Fibroblast of peridontal ligament (primary cell): ENCODE results near the gene BCL3.
A peak's percentile ranks its signal among the peaks of the same experiment; 100 is the strongest.
"Not testable (repeated sequence)": the region's sequence is repeated elsewhere in the genome, so short reads cannot be mapped to it uniquely, and the experiment has no call there.

Experiments
- DNase-seq: peaks from one replicate; pipeline ENCODE4 v3.0.0-alpha.2; 2010; ENCODE audit errors: extremely low read depth

The BCL3 gene

DNA sequence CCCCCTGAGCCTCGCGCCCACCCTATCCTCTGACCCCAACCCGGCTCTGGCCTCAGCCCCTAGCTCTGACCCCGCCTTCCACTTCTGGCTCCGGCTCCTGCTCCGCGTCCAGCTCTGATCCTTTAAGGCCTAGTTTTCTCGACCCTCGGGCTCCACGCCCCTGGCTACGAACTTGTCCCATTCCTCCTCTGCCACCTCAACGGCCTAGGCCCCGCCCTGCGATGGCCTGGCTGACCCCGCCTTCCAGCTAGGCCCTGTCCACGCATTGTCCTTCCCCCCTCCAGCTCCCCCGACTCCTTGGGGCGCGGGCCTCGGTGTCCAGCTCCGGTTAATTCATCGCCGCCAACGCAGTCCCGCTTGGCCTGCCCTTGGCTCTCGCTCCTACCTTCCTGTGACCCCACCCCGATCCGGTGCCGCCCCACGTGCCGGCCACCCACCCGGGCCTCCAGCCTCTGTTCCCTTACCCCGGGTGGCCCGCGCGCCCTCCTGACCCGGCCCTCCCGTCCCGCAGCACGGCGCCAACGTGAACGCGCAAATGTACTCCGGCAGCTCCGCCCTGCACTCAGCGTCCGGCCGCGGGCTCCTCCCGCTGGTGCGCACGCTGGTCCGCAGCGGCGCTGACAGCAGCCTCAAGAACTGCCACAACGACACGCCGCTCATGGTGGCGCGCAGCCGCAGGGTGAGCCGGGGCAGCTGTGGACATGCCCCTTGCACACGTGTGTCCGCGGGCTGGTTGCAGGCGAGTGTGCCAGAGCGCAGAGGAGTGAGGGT is 9.4 kb downstream of the BCL3 start:
- DNase-seq: no peak

DNA sequence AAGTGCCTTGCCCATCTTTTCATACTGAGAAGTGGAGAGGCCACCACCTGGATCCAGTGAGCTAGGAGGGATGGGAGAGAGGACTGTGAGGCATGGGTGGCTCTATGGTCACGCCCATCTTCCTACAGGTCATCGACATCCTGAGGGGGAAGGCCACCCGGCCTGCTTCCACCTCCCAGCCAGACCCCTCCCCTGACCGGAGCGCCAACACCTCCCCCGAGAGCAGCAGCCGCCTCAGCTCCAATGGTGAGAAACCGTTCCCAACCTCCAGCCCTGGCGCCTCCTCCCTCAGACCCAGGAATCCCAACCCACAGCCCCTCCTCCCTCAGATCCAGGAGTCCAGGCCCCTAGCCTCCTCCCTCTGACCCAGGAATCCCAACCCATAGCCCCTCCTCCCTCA is 10.1 kb downstream of the BCL3 start:
- no peak for DNase-seq

- DNase-seq: no peak
These were observed 10.7 kb downstream of the BCL3 start for GRCh38 chr19:44759083-44759804.

- no peak for DNase-seq
These were observed 13.5 kb downstream of the BCL3 start for GRCh38 chr19:44762038-44762437.

- DNase-seq: no peak
These were observed 16.8 kb downstream of the BCL3 start for GRCh38 chr19:44765033-44765948.

DNA sequence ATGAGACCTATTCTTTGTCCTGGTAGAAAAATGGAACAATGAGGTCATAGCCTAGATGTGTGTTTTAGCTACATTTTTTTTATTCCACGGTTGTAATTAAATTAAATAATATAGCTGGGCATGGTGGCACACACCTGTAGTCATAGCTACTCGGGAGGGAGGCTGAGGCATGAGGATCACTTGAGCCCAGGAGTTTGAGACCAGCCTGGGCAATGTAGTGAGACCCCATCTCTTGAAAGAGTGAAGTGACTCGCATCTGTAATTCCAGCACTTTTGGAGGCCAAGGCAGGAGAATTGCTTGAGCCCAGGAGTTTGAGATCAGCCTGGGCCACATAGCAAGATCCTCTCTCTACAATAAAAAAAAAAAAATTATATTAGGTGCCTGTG is 17.4 kb downstream of the BCL3 start:
- no peak for DNase-seq

DNA sequence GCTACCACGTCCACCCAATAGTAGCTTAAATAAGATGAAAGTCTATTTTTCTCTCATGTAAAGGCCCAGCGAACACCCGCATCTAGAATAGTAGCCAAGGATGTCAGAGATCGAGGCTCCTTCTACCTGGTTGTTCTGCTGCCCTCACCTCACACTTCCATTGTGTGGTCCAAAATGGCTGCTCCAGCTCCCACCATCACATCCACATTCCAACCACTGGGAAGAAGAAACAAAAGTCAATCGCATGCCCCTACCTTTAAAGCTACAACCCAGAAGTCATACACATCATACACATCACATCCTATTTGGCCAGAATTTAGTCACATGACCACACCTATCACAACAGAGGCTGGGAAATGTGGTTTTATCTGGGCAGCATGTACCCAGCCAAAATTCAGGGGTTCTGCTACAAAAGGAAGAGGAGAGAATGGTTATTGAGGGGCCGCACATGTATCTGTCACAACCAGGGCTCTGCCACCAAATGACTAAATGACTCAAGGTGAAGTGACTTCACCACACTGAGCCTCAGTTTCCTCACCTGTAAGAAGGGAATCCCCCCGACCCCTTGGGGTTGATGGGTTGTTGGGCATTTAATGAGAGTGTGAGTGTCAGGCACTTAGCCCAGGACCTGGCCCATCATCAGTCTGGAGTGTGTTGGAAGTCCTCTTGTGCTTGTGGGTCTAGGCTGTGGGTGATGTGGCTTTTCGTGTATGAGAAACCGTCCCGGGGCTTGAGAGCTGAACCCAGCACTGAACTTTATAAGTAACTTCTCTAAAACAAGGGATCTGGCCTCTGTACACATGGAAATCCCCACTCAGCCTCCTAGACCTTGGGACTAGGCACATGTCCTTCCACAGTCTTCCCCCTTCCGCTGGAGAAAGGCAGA is 19.0 kb downstream of the BCL3 start:
- DNase-seq: no peak

- DNase-seq: peak; percentile 93
These were observed 22.2 kb downstream of the BCL3 start for GRCh38 chr19:44770550-44771257.

GRCh38 chr19:44772144-44772543 is 23.6 kb downstream of the BCL3 start:
- not testable (repeated sequence) for DNase-seq

GRCh38 chr19:44772959-44773358 is 24.5 kb downstream of the BCL3 start:
- DNase-seq: no peak

DNA sequence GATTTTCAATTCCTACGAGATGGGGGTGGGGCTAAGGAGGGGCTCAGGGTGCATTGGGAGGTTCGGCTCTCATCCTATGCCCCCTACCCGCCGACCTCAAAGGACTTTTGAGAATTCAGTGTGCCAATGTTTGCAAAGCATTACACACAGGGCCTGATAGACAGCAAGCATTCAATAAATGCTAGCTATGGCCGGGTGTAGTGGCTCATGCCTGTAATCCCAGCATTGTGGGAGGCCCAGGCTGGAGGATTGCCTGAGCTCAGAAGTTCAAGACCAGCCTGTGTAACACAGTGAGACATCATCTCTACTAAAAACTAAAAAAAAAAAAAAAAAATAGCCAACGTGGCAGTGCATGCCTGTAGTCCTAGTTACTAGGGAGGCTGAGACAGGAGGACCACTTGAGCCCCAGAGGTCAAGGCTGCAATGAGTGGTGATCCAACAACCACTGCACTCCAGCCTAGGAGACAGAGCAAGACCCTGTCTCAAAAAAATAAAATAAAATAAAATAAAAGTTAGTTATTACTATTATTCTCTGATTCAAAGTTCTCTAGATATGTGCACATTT is 27.2 kb downstream of the BCL3 start:
- no peak for DNase-seq

- no peak for DNase-seq
These were observed 28.0 kb downstream of the BCL3 start for GRCh38 chr19:44776402-44777096.

DNA sequence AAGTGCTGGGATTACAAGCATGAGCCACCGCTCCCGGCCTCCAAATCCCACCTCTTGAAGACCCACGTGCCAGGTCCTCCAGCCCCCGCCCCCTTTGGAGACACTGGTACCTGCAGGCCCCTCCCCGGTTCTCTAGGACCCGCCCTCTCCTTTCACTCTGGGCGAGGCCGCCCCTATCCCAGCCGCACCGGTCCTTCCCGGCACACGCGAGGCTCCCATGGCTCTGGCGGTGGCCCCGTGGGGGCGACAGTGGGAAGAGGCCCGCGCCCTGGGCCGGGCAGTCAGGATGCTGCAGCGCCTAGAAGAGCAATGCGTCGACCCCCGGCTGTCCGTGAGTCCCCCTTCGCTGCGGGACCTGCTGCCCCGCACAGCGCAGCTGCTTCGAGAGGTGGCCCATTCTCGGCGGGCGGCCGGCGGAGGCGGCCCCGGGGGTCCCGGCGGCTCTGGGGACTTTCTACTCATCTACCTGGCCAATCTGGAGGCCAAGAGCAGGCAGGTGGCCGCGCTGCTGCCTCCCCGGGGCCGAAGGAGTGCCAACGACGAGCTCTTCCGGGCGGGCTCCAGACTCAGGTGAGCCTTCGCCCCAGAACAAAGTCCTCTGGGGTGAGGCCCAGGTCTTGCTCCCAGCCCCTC is 29.3 kb downstream of the BCL3 start, which contains the start of gene CBLC:
Gene CBLC, plus strand, starts transcription at position 176 of the 633 bp plus-strand sequence. Its CDS starts 42 bp downstream, at position 218.
- no peak for DNase-seq

DNA sequence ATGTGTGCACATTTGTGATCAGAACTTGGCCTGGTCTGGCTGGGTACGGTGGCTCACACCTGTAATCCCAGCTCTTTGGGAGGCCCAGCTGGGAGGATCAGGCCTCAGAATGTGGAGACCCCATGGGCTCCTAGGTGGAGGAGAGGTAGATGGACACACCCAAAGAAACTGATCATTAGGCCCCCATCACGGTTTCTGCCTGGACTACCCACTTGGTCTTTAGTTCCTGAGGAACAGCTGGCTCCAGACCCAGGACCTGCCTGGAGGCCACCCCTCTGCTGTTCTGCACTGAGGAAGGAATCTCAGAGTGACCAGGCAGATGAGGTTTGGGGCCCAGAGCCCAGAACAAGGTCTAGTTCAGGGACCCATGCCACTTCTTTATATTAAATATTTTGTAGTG is 30.6 kb downstream of the BCL3 start:
- no peak for DNase-seq

GRCh38 chr19:44781694-44782093 is 33.2 kb downstream of the BCL3 start:
- not testable (repeated sequence) for DNase-seq

DNA sequence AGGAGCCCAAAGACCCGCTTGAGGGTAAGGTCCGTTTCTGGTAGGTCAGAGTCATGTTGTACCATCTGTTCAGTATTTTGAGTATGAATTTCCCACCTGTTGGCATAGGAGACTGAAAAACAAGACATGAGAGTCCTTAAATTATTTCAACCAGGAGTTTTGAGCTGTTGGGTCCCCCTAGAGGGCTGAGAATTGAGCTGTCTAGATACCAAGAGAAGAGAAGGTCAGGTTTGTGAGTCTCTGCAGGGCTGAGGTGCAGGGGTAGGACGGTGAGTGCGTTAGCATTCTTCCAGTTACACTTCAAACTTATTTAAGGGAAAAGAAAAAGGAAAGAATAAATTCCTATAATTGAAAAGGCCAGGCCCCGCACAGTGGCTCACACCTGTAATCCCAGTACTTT is 34.2 kb downstream of the BCL3 start:
- DNase-seq: no peak

GRCh38 chr19:44783545-44783944 is 35.0 kb downstream of the BCL3 start:
- no peak for DNase-seq

- DNase-seq: no peak
These were observed 36.8 kb downstream of the BCL3 start for GRCh38 chr19:44785271-44785670.

DNA sequence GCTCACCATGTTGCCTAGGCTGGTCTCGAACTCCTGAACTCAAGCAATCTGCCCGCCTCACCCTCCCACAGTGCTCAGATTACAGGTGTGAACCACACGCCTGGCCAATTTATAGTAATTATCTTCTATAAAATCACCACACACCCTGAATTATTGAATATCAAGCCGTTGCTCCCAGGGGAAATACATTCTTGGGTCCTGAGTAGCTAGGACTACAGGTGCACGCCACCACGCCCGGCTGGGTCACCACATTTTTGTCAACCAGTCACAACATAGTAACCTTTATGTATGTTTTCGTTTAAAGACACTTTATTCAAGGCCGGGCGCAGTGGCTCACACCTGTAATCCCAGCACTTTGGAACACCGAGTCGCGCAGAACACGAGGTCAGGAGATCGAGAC is 37.5 kb downstream of the BCL3 start:
- DNase-seq: no peak
